Cortex of kidney (tissue), 1 donor: ENCODE measurements around the gene NEDD4L.
"Not testable (repeated sequence)": the region's sequence is repeated elsewhere in the genome, so short reads cannot be mapped to it uniquely, and the experiment has no call there.

ENCODE experiments used
- DNase-seq: peaks from one replicate; lab custom pipeline; 2025; lab: John Stamatoyannopoulos, UW

NEDD4L gene

DNA sequence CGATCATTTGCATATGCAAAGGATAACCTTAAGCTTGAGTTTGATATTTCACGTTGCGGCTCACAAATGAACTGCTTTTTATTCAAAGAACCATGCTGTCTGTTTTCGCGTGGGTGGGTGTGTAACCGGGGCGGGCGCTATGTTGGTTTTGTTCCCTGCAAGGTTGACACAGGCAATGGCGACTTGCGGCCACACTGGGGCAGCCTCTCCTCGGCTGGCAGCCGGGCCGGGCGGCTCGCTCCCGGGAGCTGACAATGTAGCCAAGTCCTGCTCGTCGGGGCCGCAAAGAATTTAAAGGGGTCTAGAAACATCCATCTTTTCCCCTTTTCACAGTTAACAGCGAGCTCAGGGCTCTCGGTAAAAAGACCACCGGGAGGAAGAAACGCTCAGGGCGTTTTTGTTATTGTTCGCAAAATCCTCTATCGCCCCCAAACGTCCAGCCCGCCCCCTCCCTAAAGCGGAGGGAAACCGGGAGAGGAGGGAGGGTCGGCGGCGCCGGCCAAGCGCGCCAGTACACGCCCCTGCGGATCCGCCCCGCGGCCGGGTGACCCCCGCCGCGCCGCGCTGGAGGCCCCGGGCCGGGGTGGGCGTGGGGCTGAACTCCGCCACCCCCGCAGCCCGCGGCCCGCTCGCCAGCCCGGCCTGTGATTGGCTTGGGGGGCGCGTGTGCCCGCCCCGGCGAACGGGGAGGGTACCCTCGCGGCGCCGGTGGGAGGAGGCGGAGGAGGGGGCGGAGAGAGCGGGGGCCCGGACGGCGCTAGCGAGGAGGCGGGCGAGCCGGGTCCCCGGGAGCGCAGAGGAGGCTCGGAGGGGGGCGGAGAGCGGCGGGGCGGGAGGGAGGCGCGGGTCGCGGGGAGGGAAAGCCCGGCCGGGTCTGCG lies at the start of gene NEDD4L:
Gene NEDD4L, plus strand, starts transcription at position 736 of the 879 bp plus-strand sequence. CDS start 435 bp downstream, outside the sequence.
- no peak for DNase-seq

DNA sequence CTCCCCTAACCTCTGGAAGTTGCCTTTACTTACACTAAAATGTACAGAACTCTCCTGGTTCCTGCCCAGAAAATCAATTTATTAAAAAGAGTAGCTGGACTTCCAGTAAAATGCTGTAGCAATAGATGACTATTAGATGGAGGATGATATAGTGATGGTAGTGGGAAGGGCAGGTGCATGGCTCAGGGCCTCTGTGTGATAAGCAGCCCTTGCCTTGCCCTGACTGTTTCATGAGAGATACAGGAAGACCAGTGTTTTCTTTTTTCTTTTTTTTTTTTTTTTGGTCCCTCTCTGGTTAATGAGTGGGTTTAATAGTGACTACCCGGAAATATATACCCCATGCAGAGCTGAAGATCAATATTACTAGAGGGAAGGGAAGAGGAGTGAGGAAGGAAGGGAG lies 48.7 kb upstream of the NEDD4L start:
- DNase-seq = no peak

- DNase-seq = not testable (repeated sequence)
Observed at GRCh38 chr18:57996894-57997293, 47.1 kb upstream of the NEDD4L start.

DNA sequence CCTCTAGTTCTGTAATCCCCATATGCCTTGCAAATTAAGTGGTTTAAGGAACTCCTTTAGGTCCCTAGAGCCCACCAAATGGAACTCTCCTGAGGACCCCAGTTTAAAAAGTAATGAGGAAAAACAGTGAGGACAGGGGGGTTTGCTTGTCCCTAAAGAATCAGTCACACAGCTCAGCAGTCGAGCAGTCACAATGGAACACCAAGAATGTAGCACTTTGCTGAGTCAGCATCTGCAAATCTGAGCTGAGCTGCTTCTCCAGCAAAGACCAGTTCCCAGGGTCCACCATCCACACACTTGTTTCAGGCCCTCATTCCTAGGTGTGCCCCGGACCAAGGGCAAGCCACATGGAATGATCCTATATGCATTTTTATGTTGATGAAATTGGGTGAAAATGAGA lies 46.2 kb upstream of the NEDD4L start:
- no peak for DNase-seq

- DNase-seq = no peak
Observed at GRCh38 chr18:57998461-57998860, 45.6 kb upstream of the NEDD4L start.

- DNase-seq = no peak
Observed at GRCh38 chr18:58004317-58004716, 39.7 kb upstream of the NEDD4L start.

GRCh38 chr18:58005011-58005410 lies 39.0 kb upstream of the NEDD4L start:
- no peak for DNase-seq

- DNase-seq = no peak
Observed at GRCh38 chr18:58005885-58006523, 38.0 kb upstream of the NEDD4L start.

GRCh38 chr18:58009166-58009565 lies 34.9 kb upstream of the NEDD4L start:
- DNase-seq = no peak

- no peak for DNase-seq
Observed at GRCh38 chr18:58010265-58010664, 33.8 kb upstream of the NEDD4L start.

GRCh38 chr18:58012356-58012755 lies 31.7 kb upstream of the NEDD4L start:
- DNase-seq = no peak

DNA sequence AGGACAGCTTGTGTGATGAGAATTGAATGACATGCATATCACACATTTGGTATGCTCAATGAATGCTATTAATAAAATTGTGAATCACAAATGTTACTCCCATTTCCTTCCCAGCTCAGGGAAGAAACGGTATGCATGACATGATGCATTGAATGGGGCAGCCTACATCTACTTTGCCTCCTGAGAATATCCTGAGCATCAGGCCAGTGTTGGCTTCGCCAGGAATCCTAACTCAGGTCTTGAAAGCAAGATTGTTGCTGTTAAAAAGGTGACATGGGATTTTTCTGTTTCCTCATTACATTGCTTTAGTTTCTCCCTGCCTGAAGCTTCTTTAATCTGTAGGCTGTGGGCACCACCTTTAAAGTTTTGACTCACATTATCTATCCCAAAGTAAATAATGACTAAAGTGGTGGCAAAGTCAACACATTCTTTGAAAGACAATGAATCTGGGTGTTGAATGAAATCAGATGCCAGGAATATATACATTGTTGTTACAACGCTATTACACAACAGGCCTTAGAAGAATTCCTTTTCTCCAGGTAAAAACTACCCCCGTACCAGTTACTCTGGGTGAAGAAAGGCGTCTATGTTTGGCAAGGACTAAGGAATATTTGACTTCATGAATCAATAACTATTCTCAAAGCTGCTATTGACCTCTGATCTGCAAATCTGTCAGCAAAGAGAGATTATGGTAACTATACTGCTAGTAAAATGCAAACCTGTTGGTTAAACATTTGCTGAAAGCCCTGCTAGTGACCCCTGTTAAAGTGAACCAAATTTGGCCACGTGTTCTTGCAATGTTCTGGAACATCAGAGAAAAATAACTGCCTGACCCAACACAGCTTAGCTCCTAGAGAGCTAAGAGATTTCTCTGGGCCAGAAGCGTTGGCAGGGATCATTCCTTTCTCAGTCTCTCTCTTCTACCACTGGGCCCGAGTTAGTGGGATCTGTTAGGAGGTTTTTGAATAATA lies 30.5 kb upstream of the NEDD4L start:
- no peak for DNase-seq

DNA sequence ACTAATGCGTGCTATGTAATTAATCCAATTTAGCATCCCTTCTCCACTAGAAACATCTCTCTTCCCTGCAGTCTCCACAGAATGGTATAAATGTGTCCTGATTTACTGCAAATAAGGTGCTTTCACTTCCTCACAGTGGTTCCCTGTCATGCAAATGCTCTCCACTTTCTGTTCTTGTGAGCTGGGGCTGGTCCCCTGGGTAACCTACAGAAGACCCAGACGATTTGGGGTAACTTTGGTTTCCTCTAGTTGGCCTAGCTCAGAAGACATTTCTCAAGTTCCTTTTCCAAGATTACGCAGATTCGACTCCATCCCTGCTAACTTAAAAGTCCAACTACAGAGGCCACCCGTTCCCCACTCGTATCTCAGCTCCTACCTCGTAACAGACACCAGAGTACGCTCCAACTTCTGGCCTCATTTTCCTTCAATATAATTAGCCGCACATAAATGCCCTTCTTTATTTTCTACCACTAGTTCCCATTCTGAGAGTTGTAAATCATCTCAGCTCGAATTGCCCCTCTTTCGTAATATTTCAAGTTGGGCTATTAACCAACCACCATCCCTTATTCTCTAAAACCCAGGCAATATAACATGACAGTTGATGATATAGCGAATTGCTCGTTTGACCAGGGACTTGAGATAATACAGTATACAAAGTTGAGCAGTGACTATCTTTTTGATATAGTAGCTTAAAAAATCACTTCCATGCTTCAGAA lies 28.8 kb upstream of the NEDD4L start:
- no peak for DNase-seq

DNA sequence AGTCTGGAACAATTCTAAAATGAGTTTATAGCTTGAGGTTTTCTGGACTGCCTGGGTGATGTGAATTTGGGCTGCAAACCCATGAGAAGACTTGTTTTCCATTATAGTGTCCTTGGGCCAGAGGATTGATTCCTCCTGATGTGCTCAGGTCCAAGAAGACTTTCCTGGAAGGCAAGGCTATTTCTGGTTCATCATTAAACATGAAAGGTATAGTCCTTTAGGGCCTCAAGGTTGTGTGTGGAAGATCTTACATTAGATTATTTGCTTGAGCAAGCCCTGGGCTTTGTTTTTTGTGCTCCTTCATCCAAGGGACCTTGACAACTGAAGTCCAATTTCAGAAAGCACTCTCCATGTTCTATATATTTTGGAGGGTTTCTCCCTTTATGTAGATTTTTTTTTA lies 26.8 kb upstream of the NEDD4L start:
- DNase-seq = no peak

GRCh38 chr18:58020567-58021107 lies 23.4 kb upstream of the NEDD4L start:
- no peak for DNase-seq

- DNase-seq = no peak
Observed at GRCh38 chr18:58021504-58021903, 22.5 kb upstream of the NEDD4L start.

- DNase-seq = no peak
Observed at GRCh38 chr18:58023108-58023507, 20.9 kb upstream of the NEDD4L start.

GRCh38 chr18:58024139-58024538 lies 19.9 kb upstream of the NEDD4L start:
- no peak for DNase-seq

- DNase-seq = no peak
Observed at GRCh38 chr18:58025205-58025604, 18.8 kb upstream of the NEDD4L start.

- DNase-seq = no peak
Observed at GRCh38 chr18:58025733-58026132, 18.3 kb upstream of the NEDD4L start.

- no peak for DNase-seq
Observed at GRCh38 chr18:58026395-58026794, 17.6 kb upstream of the NEDD4L start.
